Measurements from ENCODE around the gene FAM177B.

FAM177B gene

DNA sequence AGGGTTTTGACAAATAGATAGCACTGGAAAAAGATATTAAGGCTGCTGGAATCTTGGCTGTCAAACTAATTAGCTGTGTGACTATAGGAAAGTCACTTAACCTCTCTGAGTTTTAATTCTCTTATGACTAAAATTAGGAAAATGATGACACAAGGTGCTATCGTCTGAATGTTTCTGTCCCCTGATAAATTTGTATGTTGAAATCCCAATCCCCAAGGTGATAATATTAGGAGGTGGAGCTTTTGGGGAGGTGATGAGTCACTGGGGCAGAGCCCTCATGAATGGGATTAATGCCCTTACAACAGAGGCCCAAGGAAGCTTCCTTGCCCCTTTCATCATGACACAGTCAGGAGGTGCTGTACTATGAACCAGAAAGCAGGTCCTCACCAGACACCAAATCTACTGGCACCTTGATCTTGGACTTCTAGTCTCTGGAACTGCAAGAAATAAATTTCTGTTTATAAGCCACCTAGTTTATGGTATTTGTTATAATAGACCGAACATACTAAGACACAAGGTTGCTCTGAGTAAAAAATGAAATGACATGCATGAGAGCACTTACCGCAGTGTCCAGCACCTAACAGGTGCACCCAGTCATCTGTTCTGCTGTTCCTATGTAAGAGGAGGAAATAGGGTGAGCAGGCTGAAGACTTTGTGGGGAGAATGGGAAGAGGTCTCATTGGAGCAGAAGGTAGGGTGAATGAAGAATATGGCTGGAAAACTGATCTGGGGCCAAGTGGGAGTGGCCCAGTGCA, 51.6 kb downstream of the FAM177B start:
- DNase-seq: no peak

DNA sequence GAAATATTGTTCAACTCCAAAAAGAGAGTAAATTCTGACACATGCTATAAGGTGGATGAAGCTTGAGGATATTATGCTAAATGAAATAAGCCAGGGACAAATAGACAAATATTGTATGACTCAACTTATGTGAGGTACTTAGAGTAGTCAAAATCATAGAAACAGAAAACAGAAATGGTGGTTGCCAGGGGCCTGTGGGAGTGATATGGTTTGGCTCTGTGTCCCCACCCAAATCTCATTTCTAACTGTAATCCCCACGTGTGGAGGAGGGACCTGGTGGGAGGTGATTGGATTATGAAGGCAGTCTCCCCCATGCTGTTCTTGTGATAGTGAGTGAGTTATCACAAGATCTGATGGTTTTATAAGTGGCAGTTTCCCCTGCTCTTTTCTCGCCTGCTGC, 53.1 kb downstream of the FAM177B start:
- no peak for DNase-seq

DNA sequence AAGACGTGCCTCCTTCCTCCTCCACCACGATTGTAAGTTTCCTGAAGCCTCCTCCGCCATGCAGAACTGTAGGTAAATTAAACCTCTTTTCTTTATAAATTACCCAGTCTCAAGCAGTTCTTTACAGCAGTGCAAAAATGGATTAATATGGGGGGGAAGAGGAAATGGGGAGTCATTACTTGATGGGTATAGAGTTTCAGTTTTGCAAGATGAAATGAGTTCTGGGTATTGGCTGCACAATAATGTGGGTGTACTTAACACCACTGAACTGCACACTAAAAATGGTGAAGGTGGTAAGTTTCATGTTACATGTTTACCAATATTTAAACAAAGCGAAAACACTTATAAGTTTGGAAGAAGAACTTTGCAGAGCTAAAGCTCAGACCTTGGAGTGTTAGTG, 53.5 kb downstream of the FAM177B start:
- no peak for DNase-seq

DNA sequence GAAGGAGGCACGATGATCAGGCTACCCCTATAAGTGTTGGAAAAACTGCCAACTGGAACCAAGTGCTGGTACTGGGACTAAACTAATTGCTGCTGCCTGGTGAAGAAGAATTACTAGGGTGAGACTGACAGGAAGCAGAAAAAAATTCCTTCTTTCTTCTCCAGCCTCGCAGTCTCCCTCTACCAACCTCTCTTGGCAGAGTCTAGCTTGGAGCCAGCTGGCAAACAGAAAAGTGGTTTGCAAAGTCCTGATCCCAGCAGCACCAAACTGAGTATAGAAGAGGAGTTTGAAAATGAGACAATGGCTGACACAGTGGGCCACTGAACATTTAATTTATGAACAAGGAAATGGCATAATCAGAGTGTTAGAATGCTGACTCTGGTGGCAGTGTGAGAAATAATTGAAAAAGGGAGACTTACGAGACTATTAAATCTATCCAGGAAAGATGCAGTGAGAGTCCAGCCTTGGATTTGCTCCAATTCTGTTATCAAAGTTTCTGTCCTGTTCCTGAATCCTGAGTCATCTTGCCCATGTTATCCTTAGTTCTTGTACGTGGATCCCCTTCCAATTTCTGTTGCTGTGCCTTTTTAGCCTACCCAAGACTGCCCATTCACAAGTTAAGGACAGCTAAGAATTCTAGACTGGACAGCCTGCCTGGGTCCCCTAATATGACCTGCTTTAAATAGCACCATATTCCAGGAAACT, 54.2 kb downstream of the FAM177B start:
- DNase-seq: no peak

DNA sequence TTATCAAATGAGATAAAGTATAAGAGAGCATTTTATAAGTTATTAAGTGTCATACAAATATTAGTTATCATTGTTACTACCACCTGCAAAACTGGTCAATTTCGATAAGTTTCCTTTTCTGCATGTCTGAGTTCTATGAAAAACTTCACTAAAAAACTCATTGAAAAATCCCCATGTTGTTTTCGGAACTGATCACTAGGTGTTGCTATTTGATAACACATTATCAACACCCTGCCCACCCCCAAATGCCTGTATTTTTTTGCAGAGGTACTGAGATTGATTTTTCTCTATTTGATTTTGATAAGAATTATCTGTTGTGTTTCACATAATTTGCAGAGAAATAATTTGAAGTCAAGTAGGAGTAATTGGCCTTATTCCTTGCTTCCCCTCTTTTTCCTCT, 55.7 kb downstream of the FAM177B start:
- no peak for DNase-seq

DNA sequence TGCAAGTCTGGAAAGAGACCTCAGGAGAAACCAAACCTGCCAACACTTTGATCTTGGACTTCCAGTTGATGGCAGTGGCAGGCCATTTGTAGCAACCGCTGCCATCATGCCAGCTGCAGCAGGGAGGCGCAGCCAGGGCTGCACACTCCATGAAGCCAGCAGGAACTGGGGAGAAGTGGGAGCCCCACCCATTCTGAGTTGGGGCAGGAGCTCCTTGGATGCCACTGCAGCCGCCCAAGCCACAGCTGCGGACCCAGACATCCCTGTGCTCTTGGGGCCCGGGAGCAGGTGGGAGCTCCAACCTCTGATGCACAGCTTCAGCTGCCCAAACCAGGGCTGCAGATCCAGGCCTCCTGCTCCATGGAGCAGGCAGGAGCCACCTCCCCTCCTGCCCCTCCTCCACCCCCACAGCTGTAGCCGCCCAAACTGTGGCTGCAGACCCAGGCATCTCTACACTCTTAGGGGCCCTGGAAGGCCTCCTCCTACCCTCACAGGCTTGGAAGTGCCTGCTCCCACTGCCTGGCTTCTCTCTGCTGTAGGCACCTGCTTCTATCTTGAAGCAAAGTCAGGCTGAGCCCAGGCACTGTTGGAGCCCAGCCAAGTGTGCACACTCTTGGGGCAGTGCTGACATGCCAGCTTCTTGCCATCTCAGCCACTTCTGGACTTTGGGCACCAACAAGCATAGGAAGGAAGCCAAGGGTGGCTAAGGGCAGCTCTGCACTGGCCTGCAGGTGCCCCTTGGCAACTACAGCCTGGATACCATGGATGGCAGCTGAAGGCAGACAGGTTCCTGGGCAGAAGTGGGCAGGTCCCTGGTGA, 57.9 kb downstream of the FAM177B start:
- no peak for DNase-seq

DNA sequence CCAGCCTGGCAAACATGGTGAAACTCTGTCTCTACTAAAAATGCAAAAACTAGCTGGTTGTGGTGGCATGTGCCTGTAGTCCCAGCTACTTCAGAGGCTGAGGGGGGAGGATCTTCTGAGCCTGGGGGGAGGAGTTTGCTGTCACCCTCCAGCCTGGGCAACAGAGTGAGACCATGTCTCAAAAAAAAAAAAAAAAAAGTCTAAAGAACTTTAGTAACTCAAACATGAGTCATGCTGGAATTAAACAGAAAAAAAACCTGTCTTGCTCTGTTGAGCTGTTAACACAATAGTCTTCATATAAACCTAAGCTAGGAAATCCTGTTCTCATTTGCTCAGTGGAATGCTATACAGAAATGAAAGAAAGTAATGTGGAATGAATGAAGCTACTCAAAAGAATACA, 61.1 kb downstream of the FAM177B start:
- no peak for DNase-seq

DNA sequence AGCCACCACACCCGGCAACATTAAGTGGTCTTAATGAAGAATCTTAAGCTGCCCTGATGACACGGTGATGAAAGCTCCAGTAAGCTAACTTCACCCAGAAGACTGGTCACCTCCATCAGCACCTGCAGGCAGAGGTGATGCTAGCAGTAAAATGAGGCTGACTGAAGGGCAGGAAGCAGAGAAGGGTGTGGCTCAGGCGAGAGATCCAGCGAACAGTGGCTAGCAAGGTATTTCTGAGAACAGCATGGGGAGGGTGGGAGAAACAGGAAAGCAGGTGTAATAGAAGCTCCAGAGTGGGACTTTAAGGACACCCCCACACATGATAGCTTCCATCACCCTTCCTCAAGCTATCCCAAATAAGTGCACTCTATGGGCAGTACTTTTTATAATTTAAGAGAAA, 62.0 kb downstream of the FAM177B start:
- DNase-seq: no peak
